H1 (cell line): ENCODE results near the gene TMUB1. TPM values are rescaled to one million over a fixed set of nuclear protein-coding genes. Genes with fewer than 3 reads are reported as not detected.

ENCODE experiments used
- CTCF ChIA-PET: fragments of 300-600 bp; sonication (Branson Sonifier 250); formaldehyde crosslinking; loops from one replicate; lab custom pipeline; 2021; ENCODE audit not compliant: partially characterized antibody; lab: Charles Lee
- POLR2A ChIA-PET: fragments of 300-600 bp; sonication (Branson Sonifier 250); formaldehyde crosslinking; loops from one replicate; lab custom pipeline; 2021; ENCODE audit warnings: inconsistent platforms; ENCODE audit not compliant: partially characterized antibody; lab: Charles Lee
- DNase-seq, 2 experiments: peaks; one replicate each; pipeline versions ENCODE4 v3.0.0 to v3.0.0-alpha.2; 2010 to 2022; ENCODE audit warnings: low spot score in 2 of 2, low read depth in 1 of 2, mixed read lengths in 1 of 2
- FAIRE-seq: peaks from 2 replicates; lab custom pipeline; 2011; peaks lifted over from hg19 to GRCh38; lab: Jason Lieb, UNC
- H2AFZ ChIP-seq: 2 replicates; pipeline ENCODE4 v1.8.1; 2012; ENCODE audit warnings: low read length, inconsistent platforms
- H2AK5ac ChIP-seq: 2 replicates; pipeline ENCODE4 v1.6.1; 2013; ENCODE audit warnings: low read depth, low read length
- H2BK120ac ChIP-seq: replicated peaks from 2 replicates; pipeline ENCODE3; 2013; ENCODE audit warnings: low read depth, low read length, inconsistent platforms
- H2BK12ac ChIP-seq: 2 replicates; pipeline ENCODE4 v1.6.1; 2013; ENCODE audit warnings: low read depth, low read length
- H2BK15ac ChIP-seq: 2 replicates; pipeline ENCODE4 v1.6.1; 2013; ENCODE audit warnings: low read length
- H2BK20ac ChIP-seq: 2 replicates; pipeline ENCODE4 v1.6.1; 2013; ENCODE audit warnings: low read length
- H2BK5ac ChIP-seq: 2 replicates; pipeline ENCODE4 v1.6.1; 2013; ENCODE audit warnings: low read depth, low read length
- H3K14ac ChIP-seq: 2 replicates; pipeline ENCODE4 v1.6.1; 2013; ENCODE audit warnings: inconsistent platforms; ENCODE audit not compliant: insufficient read length
- H3K18ac ChIP-seq: 2 replicates; pipeline ENCODE4 v1.6.1; 2013; ENCODE audit warnings: low read length; ENCODE audit errors: extremely low read depth
- H3K23ac ChIP-seq: 2 replicates; pipeline ENCODE4 v1.6.1; 2013; ENCODE audit warnings: inconsistent platforms; ENCODE audit not compliant: insufficient read length
- H3K23me2 ChIP-seq: 2 replicates; pipeline ENCODE4 v1.6.1; 2013; ENCODE audit warnings: low read depth, low read length
- H3K27ac ChIP-seq: 2 replicates; pipeline ENCODE4 v1.6.1; 2011; ENCODE audit warnings: low read depth, low read length, inconsistent platforms
- H3K27me3 ChIP-seq, 4 experiments: replicated peaks in 1 of 4; 1 replicate in 1 of 4; 2 replicates in 3 of 4; pipeline versions ENCODE4 v1.6.1 to v1.8.1; 2011 to 2013; ENCODE audit warnings: low read length in 3 of 4, mild to moderate bottlenecking in 3 of 4, inconsistent platforms in 2 of 4, mixed read lengths in 2 of 4, moderate library complexity in 1 of 4; ENCODE audit not compliant: control insufficient read depth in 3 of 4, insufficient read depth in 3 of 4; ENCODE audit errors: extremely low read depth in 1 of 4
- H3K36me3 ChIP-seq, 4 experiments: 2 replicates each; pipeline versions ENCODE4 v1.6.1 to v1.8.1; 2011 to 2013; ENCODE audit warnings: mild to moderate bottlenecking in 4 of 4, low read length in 3 of 4, moderate library complexity in 2 of 4, control low read depth in 1 of 4, inconsistent platforms in 1 of 4; ENCODE audit not compliant: insufficient read depth in 4 of 4, control insufficient read depth in 2 of 4
- H3K4ac ChIP-seq: replicated peaks from 2 replicates; pipeline ENCODE3; 2013; ENCODE audit warnings: low read length, low read depth, mixed read lengths, inconsistent platforms; ENCODE audit not compliant: insufficient read length
- H3K4me1 ChIP-seq, 4 experiments: replicated peaks in 1 of 4; 1 replicate in 1 of 4; 2 replicates in 3 of 4; pipeline versions ENCODE4 v1.6.1 to v1.8.1; 2011 to 2013; ENCODE audit warnings: low read length in 3 of 4, inconsistent platforms in 2 of 4, mixed read lengths in 1 of 4; ENCODE audit not compliant: insufficient read depth in 4 of 4, control insufficient read depth in 3 of 4
- H3K4me2 ChIP-seq, 2 experiments: 2 replicates each; pipeline versions ENCODE4 v1.6.1 to v1.8.1; 2011 to 2013; ENCODE audit warnings: low read depth in 2 of 2, low read length in 2 of 2, control low read depth in 1 of 2, inconsistent platforms in 1 of 2, mild to moderate bottlenecking in 1 of 2; ENCODE audit not compliant: insufficient read depth in 1 of 2
- H3K4me3 ChIP-seq, 4 experiments: fragments of 200-600, 300-600 bp in 1 of 4; sonication (generic), shearing (Covaris generic), sonication (Bioruptor Twin) in 1 of 4; 2 replicates each; pipeline versions ENCODE4 v1.5.1 to v1.8.1; 2011 to 2016; ENCODE audit warnings: low read length in 4 of 4, low read depth in 3 of 4, control low read depth in 2 of 4, inconsistent platforms in 2 of 4, mild to moderate bottlenecking in 2 of 4, mixed read lengths in 1 of 4, moderate library complexity in 1 of 4; ENCODE audit not compliant: insufficient read depth in 2 of 4; ENCODE audit errors: extremely low read depth in 1 of 4
- H3K56ac ChIP-seq: replicated peaks from 2 replicates; pipeline ENCODE3; 2013; ENCODE audit warnings: low read depth, mild to moderate bottlenecking, mixed read lengths, low read length, inconsistent platforms; ENCODE audit not compliant: insufficient read length
- H3K79me1 ChIP-seq: 2 replicates; pipeline ENCODE4 v1.6.1; 2013; ENCODE audit warnings: low read depth, low read length, control low read depth
- H3K79me2 ChIP-seq, 2 experiments: 2 replicates each; pipeline versions ENCODE4 v1.6.1 to v1.8.1; 2012 to 2013; ENCODE audit warnings: low read length in 2 of 2, mild to moderate bottlenecking in 2 of 2, inconsistent platforms in 1 of 2; ENCODE audit not compliant: insufficient read depth in 2 of 2, control insufficient read depth in 1 of 2
- H3K9ac ChIP-seq, 4 experiments: replicated peaks in 1 of 4; 1 replicate in 1 of 4; 2 replicates in 3 of 4; pipeline versions ENCODE4 v1.6.1 to v1.8.1; 2011 to 2013; ENCODE audit warnings: low read depth in 3 of 4, low read length in 3 of 4, control low read depth in 2 of 4, mild to moderate bottlenecking in 2 of 4, moderate library complexity in 2 of 4, inconsistent platforms in 1 of 4; ENCODE audit errors: extremely low read depth in 1 of 4
- H3K9me3 ChIP-seq, 2 experiments: 2 replicates each; pipeline versions ENCODE4 v1.6.1 to v1.8.1; 2012 to 2013; ENCODE audit warnings: mild to moderate bottlenecking in 2 of 2, moderate library complexity in 2 of 2, control low read depth in 1 of 2, inconsistent platforms in 1 of 2, low read depth in 1 of 2, low read length in 1 of 2, mixed read lengths in 1 of 2; ENCODE audit not compliant: insufficient read depth in 2 of 2
- H4K20me1 ChIP-seq, 2 experiments: replicated peaks in 1 of 2; 2 replicates each; pipeline versions ENCODE3 to v1.8.1; 2011 to 2013; ENCODE audit warnings: inconsistent platforms in 2 of 2, low read length in 2 of 2, mild to moderate bottlenecking in 1 of 2; ENCODE audit not compliant: insufficient read depth in 2 of 2, control insufficient read depth in 1 of 2
- H4K5ac ChIP-seq: 2 replicates; pipeline ENCODE4 v1.6.1; 2013; ENCODE audit warnings: low read length, low read depth, mixed read lengths, inconsistent platforms; ENCODE audit not compliant: insufficient read length
- H4K8ac ChIP-seq: 2 replicates; pipeline ENCODE4 v1.8.0; 2013; ENCODE audit warnings: mild to moderate bottlenecking, moderate library complexity, low read length, inconsistent platforms; ENCODE audit not compliant: insufficient read depth; ENCODE audit errors: extremely low read depth
- H4K91ac ChIP-seq: replicated peaks from 2 replicates; pipeline ENCODE3; 2013; ENCODE audit warnings: low read length, mixed read lengths, inconsistent platforms; ENCODE audit not compliant: insufficient read length
- ATF2 ChIP-seq: IDR thresholded peaks from 2 replicates; pipeline ENCODE4 v1.6.1; 2012; ENCODE audit warnings: low read length, inconsistent platforms
- BACH1 ChIP-seq: IDR thresholded peaks from 2 replicates; pipeline ENCODE4 v1.6.1; 2012; ENCODE audit warnings: low read length, improper control_type of control experiment
- CBX5 ChIP-seq: fragments of 300-800, 300-1000 bp; sonication (generic); IDR thresholded peaks from 2 replicates; pipeline ENCODE4 v1.7.1; 2016; ENCODE audit warnings: antibody characterized with exemption, low read length, low read depth
- CHD1 ChIP-seq: IDR thresholded peaks from 2 replicates; pipeline ENCODE4 v1.6.1; 2012; ENCODE audit warnings: low read depth, low read length, improper control_type of control experiment
- EZH2 ChIP-seq: fragments of 200-600 bp; sonication (generic); IDR thresholded peaks from 2 replicates; pipeline ENCODE4 v1.7.1; 2012; ENCODE audit warnings: low read depth, mild to moderate bottlenecking, moderate library complexity, low read length, inconsistent platforms; ENCODE audit not compliant: severe bottlenecking
- HDAC2 ChIP-seq, 2 experiments: fragments of 300-600 bp in 1 of 2; sonication (generic) in 1 of 2; IDR thresholded peaks; 2 replicates each; pipeline ENCODE4 v1.6.1; 2011 to 2012; ENCODE audit warnings: low read depth in 2 of 2, low read length in 2 of 2, mild to moderate bottlenecking in 2 of 2, moderate library complexity in 2 of 2, borderline replicate concordance in 1 of 2, inconsistent platforms in 1 of 2
- POLR2AphosphoS5 ChIP-seq: IDR thresholded peaks from 2 replicates; pipeline ENCODE4 v1.6.1; 2011; ENCODE audit warnings: low read depth, low read length
- RAD21 ChIP-seq, 2 experiments: IDR thresholded peaks in 1 of 2; conservative IDR thresholded peaks in 1 of 2; 2 replicates each; pipeline ENCODE4 v1.6.1; 2011; ENCODE audit warnings: low read depth in 2 of 2, low read length in 2 of 2, improper control_type of control experiment in 1 of 2, inconsistent platforms in 1 of 2, mild to moderate bottlenecking in 1 of 2, moderate library complexity in 1 of 2
- SRF ChIP-seq: IDR thresholded peaks from 2 replicates; pipeline ENCODE4 v1.6.1; 2011; ENCODE audit warnings: mild to moderate bottlenecking, low read depth, low read length, moderate library complexity
- TEAD4 ChIP-seq: IDR thresholded peaks from 2 replicates; pipeline ENCODE4 v1.6.1; 2012; ENCODE audit warnings: low read depth, low read length, inconsistent platforms, mixed read lengths
- WGBS, 2 experiments: shearing (Covaris generic) in 1 of 2; methylation state at CpG; one replicate each; pipeline versions ENCODE4 v1.1.6 to v1.1.7; 2013 to 2015; ENCODE audit warnings: low lambda C conversion rate in 2 of 2, mixed read lengths in 2 of 2, inconsistent platforms in 1 of 2, low coverage in 1 of 2, missing lambda C conversion rate in 1 of 2; ENCODE audit not compliant: insufficient replicate concordance in 2 of 2, insufficient coverage in 1 of 2, insufficient read length in 1 of 2; ENCODE audit errors: extremely low coverage in 1 of 2, missing lambda C conversion rate in 1 of 2; 5-methylcytosine and 5-hydroxymethylcytosine counted together
- polyA plus RNA-seq, 7 experiments: library from polyadenylated mRNA; depleted of rRNA in 3 of 7; stranded (reverse) in 5 of 7; unstranded in 2 of 7; fragments of >200 nt in 5 of 7; fragments of 200-250 nt in 2 of 7; gene quantifications; 1 replicate in 5 of 7; 2 replicates in 1 of 7; 4 replicates in 1 of 7; pipeline versions ENCODE4 v1.2.1 to v1.2.3, GENCODE V29; 2011 to 2013; ENCODE audit warnings: missing spikeins in 2 of 7, mixed read lengths in 2 of 7
- total RNA-seq: library from RNA; stranded (reverse); fragmentation: NEBNext Ultra II Directional; extraction: Animal tissue kit (Norgen Biotek cat#: 25700); gene quantifications from 2 replicates; pipeline ENCODE4 v1.2.1, GENCODE V29; 2021

The TMUB1 gene
- total and polyA plus RNA-seq, 2 of the 8 experiments (the other 6 are each of a cell fraction or from before 2014, with no cell fraction given): 41.4 to 56.2 TPM

GRCh38 chr7:151034312-151035025 is 48.8 kb downstream of the TMUB1 start:
- no peak overlapping the region for H2BK15ac ChIP-seq
- no peak overlapping the region for H3K27ac ChIP-seq
- no peak overlapping the region for H3K4me3 ChIP-seq
- no peak overlapping the region for H2BK20ac ChIP-seq
- no peaks in the 10 kb centered on the region for H3K79me2 ChIP-seq
- no peak overlapping the region for H3K14ac ChIP-seq
- H3K36me3 ChIP-seq: peaks cover 0 to 2% (median 0%) of the 10 kb centered on the region in 4 experiments; a peak in 2 of 8 replicates
- no peaks in the 10 kb centered on the region for H3K23me2 ChIP-seq
- no peak overlapping the region for H3K9ac ChIP-seq
- no peaks in the 10 kb centered on the region for H3K9me3 ChIP-seq
- no peak overlapping the region for H4K5ac ChIP-seq
- DNase-seq (no peak), FAIRE-seq (no peak)
- H3K56ac ChIP-seq: no peak overlapping the region
- WGBS, 2 experiments: 94% methylated on average over 21 of the region's 21 CpGs; no CpG with 5 or more reads in 1 of the 2 experiments
- H3K4me2 ChIP-seq: no peak overlapping the region
- no peak overlapping the region for H3K18ac ChIP-seq
- ChIA-PET CTCF (interaction anchor here (0.6 to 5.4 kb wide), 12 partner anchors 7 to 538 kb away, joined by 3 to 35 read pairs (median 4); partner anchors contain the start of genes ASIC3 and CDK5), POLR2A (interaction anchor here (1.3 kb wide), 1 partner anchor 14 kb away, joined by 4 read pairs; the partner anchor contains the start of gene ASIC3)
- H2BK120ac ChIP-seq: no peak overlapping the region
- no peaks in the 10 kb centered on the region; the same call in 1 of the 2 replicates for H3K79me1 ChIP-seq
- no peak overlapping the region for H4K91ac ChIP-seq
- H2BK5ac ChIP-seq: no peak overlapping the region
- no peak overlapping the region for H3K4ac ChIP-seq
- H3K23ac ChIP-seq: no peak overlapping the region
- H2BK12ac ChIP-seq: no peak overlapping the region
- H4K8ac ChIP-seq: no peak overlapping the region
- no peaks in the 10 kb centered on the region for H3K27me3 ChIP-seq
- H4K20me1 ChIP-seq: peaks cover 0 to 4% of the 10 kb centered on the region in 2 experiments
- no peak overlapping the region for H2AFZ ChIP-seq
- H2AK5ac ChIP-seq: no peak overlapping the region
- H3K4me1 ChIP-seq: no peaks in the 10 kb centered on the region
- TF ChIP-seq POLR2AphosphoS5: no peak
- no peak for TF ChIP-seq TEAD4
- TF ChIP-seq CBX5: no peak
- TF ChIP-seq ATF2: no peak
- TF ChIP-seq RAD21 (IDR thresholded peaks at IDR 0.05 in 1 of 2, conservative IDR thresholded peaks at IDR 0.05 in 1 of 2; ENCODE audit: low read depth in 2 of 2, low read length in 2 of 2): no peak
- TF ChIP-seq BACH1: no peak
- TF ChIP-seq HDAC2 (IDR thresholded peaks at IDR 0.05; ENCODE audit: borderline replicate concordance in 1 of 2, low read depth in 2 of 2, low read length in 2 of 2): no peak
- TF ChIP-seq EZH2: no peak
- no peak for TF ChIP-seq SRF
- TF ChIP-seq CHD1: no peak
